GM12872 (cell line): Measurements from ENCODE around the gene EPHB1.

Experiments used
- TF ChIP-seq, protein P1 (sequence below): IDR thresholded peaks from 3 replicates; pipeline ENCODE4 v1.5.1; 2011; ENCODE audit warnings: low read depth, mild to moderate bottlenecking, low read length, moderate library complexity; ENCODE audit not compliant: insufficient read depth

The EPHB1 gene

DNA sequence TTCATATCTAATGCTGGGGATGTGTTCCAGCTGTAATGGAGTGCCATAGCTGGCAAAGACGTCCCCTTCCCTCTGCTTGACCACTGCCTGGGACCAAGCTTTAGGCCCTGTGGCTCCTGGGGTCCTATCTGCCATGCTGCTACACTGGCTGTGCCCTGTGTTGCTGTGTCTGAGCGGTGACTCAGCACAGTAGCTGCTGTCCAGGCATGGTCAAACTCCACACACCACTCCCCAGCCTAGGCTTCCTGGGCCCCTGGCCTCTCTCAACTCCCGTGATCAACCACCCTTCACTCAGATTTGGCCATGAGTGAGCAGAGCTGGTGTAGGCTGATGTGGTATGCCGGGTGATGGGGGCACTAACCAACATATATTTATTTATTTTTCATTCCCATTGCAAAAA is 27.0 kb downstream of the EPHB1 start:
- TF ChIP-seq, protein P1, sequence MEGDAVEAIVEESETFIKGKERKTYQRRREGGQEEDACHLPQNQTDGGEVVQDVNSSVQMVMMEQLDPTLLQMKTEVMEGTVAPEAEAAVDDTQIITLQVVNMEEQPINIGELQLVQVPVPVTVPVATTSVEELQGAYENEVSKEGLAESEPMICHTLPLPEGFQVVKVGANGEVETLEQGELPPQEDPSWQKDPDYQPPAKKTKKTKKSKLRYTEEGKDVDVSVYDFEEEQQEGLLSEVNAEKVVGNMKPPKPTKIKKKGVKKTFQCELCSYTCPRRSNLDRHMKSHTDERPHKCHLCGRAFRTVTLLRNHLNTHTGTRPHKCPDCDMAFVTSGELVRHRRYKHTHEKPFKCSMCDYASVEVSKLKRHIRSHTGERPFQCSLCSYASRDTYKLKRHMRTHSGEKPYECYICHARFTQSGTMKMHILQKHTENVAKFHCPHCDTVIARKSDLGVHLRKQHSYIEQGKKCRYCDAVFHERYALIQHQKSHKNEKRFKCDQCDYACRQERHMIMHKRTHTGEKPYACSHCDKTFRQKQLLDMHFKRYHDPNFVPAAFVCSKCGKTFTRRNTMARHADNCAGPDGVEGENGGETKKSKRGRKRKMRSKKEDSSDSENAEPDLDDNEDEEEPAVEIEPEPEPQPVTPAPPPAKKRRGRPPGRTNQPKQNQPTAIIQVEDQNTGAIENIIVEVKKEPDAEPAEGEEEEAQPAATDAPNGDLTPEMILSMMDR = no peak

DNA sequence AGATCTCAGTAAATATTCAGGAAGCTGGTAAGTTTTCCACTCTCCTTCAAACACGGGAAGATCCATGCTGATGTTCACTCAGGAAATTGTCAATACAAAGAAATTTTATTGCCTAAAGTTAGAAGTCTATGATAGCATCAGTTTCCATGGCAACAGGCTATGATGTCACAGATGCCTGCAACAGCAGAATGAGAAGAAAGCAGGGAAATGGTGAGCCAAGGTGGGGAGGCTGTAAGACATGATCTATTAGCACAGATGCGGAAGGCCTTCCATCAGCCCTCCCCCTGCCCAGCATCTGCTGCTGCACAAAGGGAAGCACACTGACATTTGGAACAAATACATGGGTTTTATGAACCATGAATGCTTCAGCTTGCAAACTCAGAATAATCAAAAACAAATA is 28.6 kb downstream of the EPHB1 start:
- TF ChIP-seq, protein P1 = no peak

DNA sequence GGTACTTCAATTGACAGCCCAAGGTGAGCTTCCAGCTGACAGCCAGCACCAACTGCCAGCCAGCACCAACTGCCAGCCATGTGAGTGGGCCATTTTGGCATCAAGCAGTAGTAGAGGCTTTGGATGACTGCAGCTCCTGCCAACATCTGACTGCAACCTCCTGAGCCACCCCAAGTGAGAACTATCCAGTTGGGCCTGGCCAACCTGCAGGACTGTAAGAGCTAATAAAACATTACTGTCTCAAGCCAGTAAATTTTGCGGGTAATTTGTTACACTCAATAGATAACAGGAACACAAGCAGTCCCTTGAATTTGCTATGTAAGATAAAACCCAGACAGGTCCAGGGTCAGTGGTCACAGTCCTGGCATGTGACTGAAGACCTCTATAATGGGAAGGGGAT is 29.7 kb downstream of the EPHB1 start:
- TF ChIP-seq, protein P1 = no peak

DNA sequence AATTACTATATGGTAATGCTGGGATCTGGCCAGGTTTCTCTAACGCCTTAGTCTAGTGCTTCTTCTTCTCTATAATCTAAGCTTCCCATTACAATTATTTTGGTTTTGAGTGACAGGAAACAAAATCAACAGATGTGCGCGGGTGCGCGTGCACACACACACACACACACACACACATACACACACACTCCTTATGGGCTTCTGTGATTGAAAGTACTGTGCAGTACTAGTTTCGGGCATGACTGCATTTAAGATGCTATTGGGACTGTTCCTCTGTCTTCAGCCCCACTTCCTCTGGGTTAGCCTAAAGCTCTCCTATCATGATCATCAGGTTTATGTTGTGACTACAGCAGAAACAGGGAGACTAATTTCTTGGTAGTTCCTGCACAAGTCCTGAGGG is 32.2 kb downstream of the EPHB1 start:
- TF ChIP-seq, protein P1 = no peak

DNA sequence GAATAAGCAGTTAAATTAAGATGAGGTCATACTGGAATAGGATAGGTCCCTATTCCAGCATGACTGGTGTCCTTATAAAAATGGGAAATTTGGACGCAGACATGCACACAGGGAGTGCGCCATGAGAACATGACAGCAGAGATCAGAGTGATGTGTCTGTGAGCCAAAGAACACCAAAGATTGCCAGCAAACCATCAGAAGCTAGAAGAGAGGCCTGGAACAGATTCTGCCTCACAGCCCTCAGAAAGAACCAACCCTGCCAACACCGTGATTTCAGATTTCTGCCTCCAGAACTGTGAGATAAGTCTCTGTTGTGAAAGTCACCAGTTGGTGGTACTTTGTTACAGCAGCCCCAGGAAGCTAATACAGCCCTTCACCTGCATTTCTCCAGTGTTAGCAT is 34.7 kb downstream of the EPHB1 start:
- TF ChIP-seq, protein P1 = no peak

DNA sequence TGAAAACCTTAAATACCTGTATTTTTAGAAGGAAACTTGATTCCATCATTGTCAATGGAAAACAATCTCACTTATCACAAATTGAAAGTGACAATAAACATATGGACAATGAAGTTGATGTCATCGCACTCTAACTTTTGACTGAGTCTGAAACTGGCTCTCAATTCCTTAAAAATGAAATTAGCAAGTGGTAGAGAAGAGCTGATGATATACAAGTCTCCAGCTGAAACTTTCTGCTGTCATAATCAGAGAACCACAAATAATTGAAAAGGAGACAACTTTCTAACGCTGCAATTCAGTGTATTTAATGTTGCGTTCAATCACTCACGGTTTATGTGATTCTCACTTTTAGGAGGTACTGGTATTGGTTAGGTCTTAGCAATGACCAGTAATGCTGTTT is 37.5 kb downstream of the EPHB1 start:
- TF ChIP-seq, protein P1 = no peak

DNA sequence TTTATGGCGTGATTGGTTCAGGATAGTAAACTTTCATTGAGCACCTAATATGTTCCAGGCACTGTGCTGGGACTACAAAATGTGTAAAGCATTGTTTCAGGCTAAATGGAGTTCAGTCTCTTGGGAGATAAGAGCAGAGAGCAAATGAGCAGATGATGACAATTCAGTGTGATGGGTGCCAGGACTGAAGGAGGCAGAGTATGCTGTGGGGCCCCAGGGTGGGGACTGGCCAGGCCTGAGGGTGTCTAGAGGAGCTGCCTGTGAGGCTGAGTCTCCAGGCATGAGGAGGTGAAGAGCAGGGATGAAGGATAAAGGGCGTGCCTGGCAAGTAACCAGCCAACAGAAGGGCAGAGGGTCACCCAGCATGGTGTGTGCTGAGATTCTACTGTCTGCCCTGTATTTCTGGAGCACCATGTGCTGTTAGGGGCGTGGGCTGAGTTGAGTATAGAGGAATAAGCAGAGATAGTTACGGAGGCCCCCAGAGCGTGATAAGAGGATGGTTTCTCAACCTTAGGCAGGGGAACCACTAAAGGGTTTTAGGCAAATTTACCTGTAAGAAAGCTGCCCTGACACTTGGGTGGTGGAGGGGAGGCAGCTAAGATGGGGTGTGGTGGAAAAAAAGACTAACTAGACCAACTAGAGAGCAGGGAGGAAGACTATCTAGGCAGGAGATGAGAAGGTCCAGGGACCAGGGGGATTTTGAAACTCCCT is 38.5 kb downstream of the EPHB1 start:
- TF ChIP-seq, protein P1 = no peak
